Measurements from ENCODE around the gene CFAP58. TPM values are rescaled to one million over a fixed set of nuclear protein-coding genes. Genes with fewer than 3 reads are reported as not detected.

CFAP58 gene
- total RNA-seq, 1 experiment from 2014 or later: not detected

DNA sequence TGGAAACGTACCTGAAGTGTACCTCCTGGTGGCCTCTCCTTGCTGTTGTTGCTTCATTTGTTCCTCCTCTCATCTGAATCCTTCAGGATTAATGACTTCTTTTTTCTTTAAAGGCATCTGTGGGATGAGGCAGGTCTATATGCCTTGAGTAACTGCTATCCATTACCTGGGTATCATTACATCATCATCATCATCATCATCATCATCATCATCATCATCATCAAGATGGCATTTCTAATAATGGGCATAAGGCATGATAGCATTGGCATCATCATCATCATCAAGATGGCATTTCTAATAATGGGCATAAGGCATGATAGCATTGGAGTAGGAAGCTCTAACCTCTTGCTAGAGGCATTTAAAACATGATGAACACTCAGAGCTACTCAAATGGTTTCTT, 59.9 kb downstream of the CFAP58 start:
- Mint-ChIP-seq H3K4me1 (ENCODE audit: low read depth, unreplicated experiment) (no peaks in the 10 kb centered on the region), H3K27ac (ENCODE audit: unreplicated experiment) (no peak overlapping the region), H3K27me3 (ENCODE audit: unreplicated experiment) (peaks cover 75% of the 10 kb centered on the region), H3K36me3 (ENCODE audit: insufficient read depth, unreplicated experiment) (no peaks in the 10 kb centered on the region), H3K9me3 (ENCODE audit: low read depth, unreplicated experiment) (no peaks in the 10 kb centered on the region), H3K4me3 (ENCODE audit: low read depth, unreplicated experiment) (no peak overlapping the region)
- BruUV-seq (replicated peaks): no TSS peak
- no peak for DNase-seq
- CTCF ChIA-PET: no interaction called here
- intact Hi-C loops (cut with micrococcal nuclease; ENCODE audit: unreplicated experiment): no loop called here
- TF ChIP-seq CTCF (IDR thresholded peaks at IDR 0.05; ENCODE audit: unreplicated experiment): no peak

DNA sequence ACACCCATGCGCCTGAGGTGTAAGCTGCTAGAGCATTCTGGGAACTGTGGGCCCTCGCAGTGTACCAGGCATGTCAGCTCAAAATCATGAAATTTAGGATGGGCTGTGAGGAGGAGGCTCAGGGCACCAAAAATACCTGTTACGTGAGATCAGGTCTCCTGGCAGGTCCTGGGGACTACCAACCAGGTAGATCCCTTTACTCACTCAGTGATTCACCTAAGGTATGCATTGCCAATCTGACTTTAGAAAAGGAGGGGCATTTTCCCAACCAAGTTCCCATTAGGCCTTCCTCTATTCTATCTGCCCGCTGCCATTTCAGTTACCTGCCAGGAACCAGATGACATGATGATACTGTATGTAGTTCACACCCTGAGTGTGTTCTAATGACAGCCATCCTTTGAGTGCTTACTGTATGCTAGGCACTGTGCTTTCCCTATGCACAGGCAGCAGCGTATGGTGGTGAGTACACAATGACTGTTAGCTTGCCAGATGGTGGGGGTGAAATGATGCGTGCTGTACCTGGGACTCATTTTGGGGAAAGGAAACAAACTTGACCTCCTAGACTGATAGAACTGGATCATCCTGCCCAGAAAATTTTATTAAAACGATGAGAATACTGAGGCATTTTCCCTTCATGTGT, 62.0 kb downstream of the CFAP58 start:
- no peak for DNase-seq
- Mint-ChIP-seq H3K4me3 (ENCODE audit: low read depth, unreplicated experiment) (no peak overlapping the region), H3K4me1 (ENCODE audit: low read depth, unreplicated experiment) (no peaks in the 10 kb centered on the region), H3K9me3 (ENCODE audit: low read depth, unreplicated experiment) (no peaks in the 10 kb centered on the region), H3K27me3 (ENCODE audit: unreplicated experiment) (peaks cover 68% of the 10 kb centered on the region), H3K27ac (ENCODE audit: unreplicated experiment) (no peak overlapping the region), H3K36me3 (ENCODE audit: insufficient read depth, unreplicated experiment) (no peaks in the 10 kb centered on the region)
- no TSS peak for BruUV-seq (replicated peaks)
- intact Hi-C loops (cut with micrococcal nuclease; ENCODE audit: unreplicated experiment): no loop called here
- CTCF ChIA-PET: no interaction called here
- no peak for TF ChIP-seq CTCF (IDR thresholded peaks at IDR 0.05; ENCODE audit: unreplicated experiment)

DNA sequence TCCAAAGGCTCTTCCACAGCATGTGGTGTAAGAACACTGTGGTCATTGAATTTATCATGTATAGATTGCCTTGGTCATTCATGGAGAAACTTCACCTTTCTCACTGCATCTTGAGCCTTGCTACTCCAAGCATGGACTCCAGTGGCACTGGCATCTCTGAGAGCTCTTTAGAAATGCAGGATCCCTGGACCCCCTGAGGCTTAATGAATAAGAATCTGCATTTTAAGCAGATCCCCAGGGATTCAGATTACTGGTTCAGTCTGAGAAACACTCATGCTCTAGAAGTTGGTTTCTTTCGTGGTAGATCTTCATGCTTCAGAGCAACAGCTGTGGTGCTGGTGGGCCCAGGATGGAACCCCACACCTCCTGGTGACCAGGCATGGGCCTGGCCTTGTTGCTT, 63.2 kb downstream of the CFAP58 start:
- no peaks in the 10 kb centered on the region for H3K4me1 Mint-ChIP-seq (ENCODE audit: low read depth, unreplicated experiment)
- peaks cover 75% of the 10 kb centered on the region for H3K27me3 Mint-ChIP-seq (ENCODE audit: unreplicated experiment)
- no TSS peak for BruUV-seq (replicated peaks)
- TF ChIP-seq CTCF (IDR thresholded peaks at IDR 0.05; ENCODE audit: unreplicated experiment): no peak
- no peaks in the 10 kb centered on the region for H3K36me3 Mint-ChIP-seq (ENCODE audit: insufficient read depth, unreplicated experiment)
- intact Hi-C loops (cut with micrococcal nuclease; ENCODE audit: unreplicated experiment): no loop called here
- H3K27ac Mint-ChIP-seq (ENCODE audit: unreplicated experiment): no peak overlapping the region
- no peak for DNase-seq
- CTCF ChIA-PET: interaction anchor here (0.7 kb wide), 1 partner anchor 76 kb away, joined by 3 read pairs; no protein-coding TSS in a partner anchor
- no peak overlapping the region for H3K4me3 Mint-ChIP-seq (ENCODE audit: low read depth, unreplicated experiment)
- H3K9me3 Mint-ChIP-seq (ENCODE audit: low read depth, unreplicated experiment): no peaks in the 10 kb centered on the region

DNA sequence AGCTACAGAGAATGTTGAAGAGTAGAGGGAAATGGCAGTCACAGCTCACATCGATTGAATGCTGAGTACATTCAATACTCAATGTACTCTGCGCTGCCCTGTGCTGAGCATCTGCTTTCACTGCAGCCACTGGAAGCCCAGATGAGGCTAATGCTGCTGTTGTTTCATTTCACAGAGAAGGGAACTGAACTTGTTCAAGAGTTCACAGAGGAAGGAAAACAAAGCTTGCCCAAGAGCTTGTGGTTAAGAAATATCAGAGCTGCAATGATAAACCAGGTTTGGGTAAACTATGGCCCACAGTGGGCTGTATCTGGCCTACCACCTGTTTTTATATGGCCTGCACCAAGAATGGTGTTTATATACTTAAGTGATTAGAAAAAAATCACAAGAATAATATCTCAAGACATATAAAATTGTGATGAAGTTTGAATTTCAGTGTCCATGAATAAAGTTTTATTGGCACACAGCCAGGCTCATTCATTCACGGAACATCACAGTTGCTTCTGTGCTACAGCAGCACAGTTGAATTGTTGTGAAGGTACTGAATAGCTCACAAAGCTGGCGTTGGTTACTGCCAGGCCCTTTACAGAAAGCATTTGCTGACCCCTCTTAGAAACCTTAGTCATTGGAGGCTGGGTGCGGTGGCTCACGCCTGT, 64.1 kb downstream of the CFAP58 start:
- no TSS peak for BruUV-seq (replicated peaks)
- CTCF ChIA-PET: no interaction called here
- Mint-ChIP-seq H3K4me1 (ENCODE audit: low read depth, unreplicated experiment) (no peaks in the 10 kb centered on the region), H3K27me3 (ENCODE audit: unreplicated experiment) (peaks cover 71% of the 10 kb centered on the region), H3K27ac (ENCODE audit: unreplicated experiment) (no peak overlapping the region), H3K36me3 (ENCODE audit: insufficient read depth, unreplicated experiment) (no peaks in the 10 kb centered on the region), H3K9me3 (ENCODE audit: low read depth, unreplicated experiment) (no peaks in the 10 kb centered on the region), H3K4me3 (ENCODE audit: low read depth, unreplicated experiment) (no peak overlapping the region)
- no peak for TF ChIP-seq CTCF (IDR thresholded peaks at IDR 0.05; ENCODE audit: unreplicated experiment)
- intact Hi-C loops (cut with micrococcal nuclease; ENCODE audit: unreplicated experiment): no loop called here
- DNase-seq: no peak

Measured in Calu3 (cell line).